ENCODE data around the gene ACTR10. TPM values are rescaled to one million over a fixed set of nuclear protein-coding genes. Genes with fewer than 3 reads are reported as not detected.
A peak's percentile ranks its signal among the peaks of the same experiment; 100 is the strongest.

ACTR10 gene
- total RNA-seq, 1 experiment from 2014 or later, result 50.6 TPM

DNA sequence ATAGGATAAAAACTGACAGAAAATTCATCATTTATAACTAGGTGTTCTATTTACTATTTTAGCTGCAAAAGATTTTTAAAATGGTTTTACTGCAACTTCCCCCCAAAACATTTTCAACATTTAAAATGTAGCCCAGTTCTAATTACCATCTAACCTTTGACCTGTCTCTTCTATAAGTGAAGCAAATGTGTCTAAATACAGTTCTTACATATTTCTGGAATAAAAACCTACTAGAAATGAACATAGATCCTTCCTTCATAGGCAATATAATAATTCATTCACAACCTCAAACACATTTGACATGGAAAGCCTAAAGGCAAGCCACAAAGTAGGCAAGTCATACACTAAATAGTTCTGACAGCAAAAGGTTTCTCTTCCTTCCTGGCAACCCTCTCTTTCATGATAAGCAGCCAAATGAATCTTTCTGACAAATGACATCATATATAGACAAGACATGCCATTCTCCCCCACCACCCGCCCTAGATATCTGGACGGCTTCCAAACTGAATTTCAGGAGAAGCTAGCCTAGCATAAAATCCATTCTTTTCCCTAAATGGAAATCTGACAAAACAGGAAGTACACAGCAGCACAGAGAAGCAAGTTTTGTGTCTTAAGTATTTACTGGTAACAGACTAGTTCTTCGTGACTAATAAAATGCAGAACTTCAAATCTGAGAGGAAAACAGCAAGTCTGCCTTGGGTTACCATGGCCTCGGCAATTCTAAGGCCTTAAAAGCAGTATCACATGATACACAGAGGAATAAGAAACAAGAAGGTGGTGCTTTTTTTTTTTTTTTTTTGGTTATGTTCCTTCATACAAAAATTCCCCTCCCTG is 81.2 kb downstream of the ACTR10 start:
- peak; percentile 98 for DNase-seq (ENCODE audit: low read depth)

DNA sequence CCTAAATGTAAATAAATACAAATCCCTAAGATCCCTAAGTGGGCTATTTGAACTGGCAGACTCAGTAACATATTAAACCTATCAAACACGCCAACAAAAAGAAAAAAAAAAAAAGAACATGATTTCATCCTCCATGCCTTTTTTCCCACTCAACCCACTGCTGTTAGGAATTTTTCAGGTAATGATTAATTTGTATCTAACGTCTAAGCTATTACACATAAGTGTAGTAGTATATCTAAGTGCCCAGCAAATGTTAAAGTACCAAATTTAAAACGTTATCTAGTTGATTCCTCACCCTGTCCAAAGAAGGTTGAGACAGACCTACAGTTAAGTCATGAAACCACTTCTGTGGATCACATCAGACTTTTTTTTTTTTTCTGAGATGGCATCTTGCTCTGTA is 82.0 kb downstream of the ACTR10 start:
- DNase-seq (ENCODE audit: low read depth), result no peak

DNA sequence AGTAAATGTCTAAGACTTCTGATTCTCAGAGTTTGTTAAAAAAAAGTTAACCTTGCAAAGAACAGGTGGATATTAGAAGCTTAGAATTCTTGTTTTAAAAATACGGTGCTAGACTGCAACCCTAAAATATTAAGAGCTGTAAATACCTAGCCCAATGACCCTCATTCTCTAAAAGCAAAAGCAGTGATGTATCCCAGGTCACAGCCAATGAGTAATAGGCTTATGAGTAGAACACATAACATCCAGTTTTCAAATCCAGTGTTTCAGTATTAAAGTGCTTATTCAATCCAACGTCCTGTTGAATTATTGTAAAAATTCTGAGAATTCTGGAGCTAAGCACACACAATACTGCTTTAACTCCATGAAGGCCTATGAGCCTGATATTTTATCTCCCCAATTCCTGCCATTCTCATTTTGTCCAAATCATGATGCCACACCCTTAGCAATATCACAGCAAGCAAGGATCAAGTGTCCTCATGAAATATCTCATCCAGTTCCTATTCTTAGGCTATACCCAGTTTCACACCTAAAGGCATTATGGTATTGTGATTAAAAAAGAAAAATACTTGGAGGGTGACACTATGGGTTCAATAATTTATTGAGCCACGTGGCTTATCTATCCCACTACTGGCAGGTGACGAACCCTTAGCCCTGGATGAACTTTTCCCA is 83.1 kb downstream of the ACTR10 start:
- DNase-seq (ENCODE audit: low read depth), result no peak

DNA sequence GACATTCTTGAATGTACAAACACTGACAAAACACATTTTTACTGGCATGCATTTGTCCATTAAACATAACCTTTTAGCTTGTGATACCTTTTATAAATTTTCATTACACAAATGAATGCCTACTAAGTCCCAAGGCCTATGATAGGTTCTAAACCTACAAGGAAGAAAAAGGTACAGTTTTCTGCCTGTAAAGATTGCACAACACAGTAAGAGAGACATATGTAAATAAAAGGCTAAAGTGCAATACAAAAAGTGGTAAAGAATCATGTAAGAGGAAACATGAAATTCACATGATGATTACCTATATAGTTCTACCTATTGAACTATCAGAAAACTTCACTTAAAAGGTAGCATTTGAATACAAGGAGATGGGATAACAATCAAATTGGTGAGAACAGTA is 83.8 kb downstream of the ACTR10 start:
- no peak for DNase-seq (ENCODE audit: low read depth)

DNA sequence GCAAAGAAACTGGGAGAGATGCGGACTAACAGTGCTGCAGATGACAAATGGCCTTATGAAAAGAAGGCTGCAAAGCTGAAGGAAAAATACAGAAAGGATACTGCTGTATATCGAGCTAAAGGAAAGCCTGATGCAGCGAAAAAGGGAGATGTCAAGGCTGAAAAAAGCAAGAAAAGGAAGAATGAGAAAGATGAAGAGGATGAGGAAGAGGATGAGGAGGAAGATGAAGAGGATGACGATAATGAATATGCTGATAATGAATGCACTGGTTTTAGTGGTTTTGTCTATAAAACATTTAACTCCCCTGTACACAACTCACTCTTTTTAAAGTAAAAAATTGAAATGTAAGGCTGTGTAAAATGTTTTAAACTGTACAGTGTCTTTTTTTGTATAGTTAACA is 85.2 kb downstream of the ACTR10 start:
- no peak for DNase-seq (ENCODE audit: low read depth)

Other genes with a start within 250 kb of the ACTR10 start
- gene ARMH4, start 47.9 kb upstream of the ACTR10 start, total RNA-seq (2014; rRNA removed; shearing (Covaris generic)), result 0.91 and 3.0 TPM in 2 replicates
- 153 and 232 TPM in 2 replicates for gene PSMA3, start 44.7 kb downstream of the ACTR10 start, total RNA-seq (2014; rRNA removed; shearing (Covaris generic))
- gene ARID4A, start 98.4 kb downstream of the ACTR10 start, total RNA-seq (2014; rRNA removed; shearing (Covaris generic)), result 3.9 and 6.5 TPM in 2 replicates
- gene TOMM20L, start 195.8 kb downstream of the ACTR10 start, total RNA-seq (2014; rRNA removed; shearing (Covaris generic)), result not detected in 2 replicates
- gene TIMM9, start 227.4 kb downstream of the ACTR10 start, total RNA-seq (2014; rRNA removed; shearing (Covaris generic)), result 33.9 and 36.9 TPM in 2 replicates
- gene KIAA0586, start 227.6 kb downstream of the ACTR10 start, total RNA-seq (2014; rRNA removed; shearing (Covaris generic)), result 17.0 and 27.7 TPM in 2 replicates

Data from M059J (cell line).